T-helper 9 cell (primary cell): ENCODE measurements around the gene CYTH3.
A peak's percentile ranks its signal among the peaks of the same experiment; 100 is the strongest.
"Not testable (repeated sequence)": the region's sequence is repeated elsewhere in the genome, so short reads cannot be mapped to it uniquely, and the experiment has no call there.

ENCODE experiments used
- DNase-seq: peaks from one replicate; pipeline ENCODE4 v3.0.0-alpha.2; 2020
- total RNA-seq, 2 donors: gene quantifications; one replicate each; lab custom pipeline; 2026; lab: John Stamatoyannopoulos, UW

The CYTH3 gene, protein sequence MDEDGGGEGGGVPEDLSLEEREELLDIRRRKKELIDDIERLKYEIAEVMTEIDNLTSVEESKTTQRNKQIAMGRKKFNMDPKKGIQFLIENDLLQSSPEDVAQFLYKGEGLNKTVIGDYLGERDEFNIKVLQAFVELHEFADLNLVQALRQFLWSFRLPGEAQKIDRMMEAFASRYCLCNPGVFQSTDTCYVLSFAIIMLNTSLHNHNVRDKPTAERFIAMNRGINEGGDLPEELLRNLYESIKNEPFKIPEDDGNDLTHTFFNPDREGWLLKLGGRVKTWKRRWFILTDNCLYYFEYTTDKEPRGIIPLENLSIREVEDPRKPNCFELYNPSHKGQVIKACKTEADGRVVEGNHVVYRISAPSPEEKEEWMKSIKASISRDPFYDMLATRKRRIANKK
- 32.1 to 70.5 reads per million in 2 donors for total RNA-seq

DNA sequence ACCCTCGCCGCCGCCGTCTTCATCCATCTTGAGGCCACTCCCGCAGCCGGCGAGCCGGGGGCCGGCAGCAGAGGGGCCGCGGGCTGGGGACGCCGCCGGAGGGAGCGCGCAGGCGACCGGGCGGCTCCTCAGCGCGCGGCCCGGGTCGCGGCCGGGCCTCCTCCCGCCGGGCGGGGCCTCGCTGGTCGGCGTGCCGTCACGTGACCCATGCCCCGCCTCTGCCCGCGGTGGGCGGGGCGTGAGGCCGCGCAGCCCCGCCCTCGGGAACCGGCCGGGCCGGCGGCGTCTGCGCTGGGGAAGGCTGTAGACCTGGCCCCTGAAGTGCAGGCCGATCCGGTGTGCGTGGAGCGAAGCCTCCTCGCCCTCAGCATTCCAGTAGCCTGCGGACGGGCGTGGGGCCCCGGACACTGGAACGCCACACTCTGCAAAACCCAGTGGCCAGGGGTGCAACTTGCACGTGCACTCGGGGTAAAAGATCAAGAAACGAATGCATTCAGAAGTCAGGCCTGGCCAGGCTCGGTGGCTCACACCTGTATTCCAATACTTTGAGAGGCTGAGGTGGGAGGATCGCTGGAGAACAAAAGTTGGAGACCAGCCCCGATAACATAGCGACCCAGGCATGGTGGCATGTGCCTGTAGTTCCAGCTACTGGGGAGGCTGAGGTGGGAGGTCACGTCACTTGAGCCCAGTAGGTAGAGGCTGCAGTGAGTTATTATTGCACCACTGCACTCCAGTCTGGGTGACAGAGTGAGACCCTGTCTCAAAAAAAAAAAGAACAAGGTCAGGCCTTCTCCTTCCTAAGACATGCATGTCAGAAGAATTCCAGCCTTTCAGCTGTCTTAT, at the start of gene CYTH3:
TSS of gene CYTH3 (minus strand) at position 144 of the 843 bp plus-strand sequence. CDS start at position 27, 117 bp downstream.
- DNase-seq: peak; percentile 70

GRCh38 chr7:6320791-6321190, 48.4 kb upstream of the CYTH3 start:
- no peak for DNase-seq

DNA sequence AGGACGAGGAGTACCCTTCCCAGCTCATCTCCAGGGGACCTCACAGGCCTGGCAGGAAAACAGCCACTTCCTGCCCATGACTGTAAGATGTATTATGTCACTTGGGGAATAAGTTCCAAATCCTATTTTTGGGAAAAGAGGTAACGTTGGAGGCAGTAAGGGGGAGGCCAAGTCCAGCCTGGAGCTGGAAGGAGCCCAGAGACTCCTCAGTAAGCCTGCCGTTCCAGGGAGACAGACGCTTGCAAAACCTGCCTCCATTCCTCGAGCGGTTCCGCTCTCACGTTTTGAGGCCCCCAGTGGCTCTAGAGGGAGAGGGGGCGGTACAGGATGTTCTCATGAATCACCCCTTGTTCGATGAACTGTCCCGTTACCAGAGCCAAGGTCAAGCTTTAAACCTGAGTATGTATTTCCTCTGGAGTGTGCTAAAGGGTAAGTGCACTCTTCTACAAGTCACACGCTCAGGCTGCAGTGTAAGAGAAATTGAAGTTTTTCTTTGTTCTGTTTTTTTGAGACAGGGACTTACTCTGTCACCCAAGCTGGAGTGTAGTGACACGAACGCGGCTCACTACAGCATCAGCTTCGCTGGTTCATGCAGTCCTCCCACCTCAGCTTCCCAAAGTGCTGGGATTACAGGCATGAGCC, 45.5 kb upstream of the CYTH3 start:
- DNase-seq: no peak

DNA sequence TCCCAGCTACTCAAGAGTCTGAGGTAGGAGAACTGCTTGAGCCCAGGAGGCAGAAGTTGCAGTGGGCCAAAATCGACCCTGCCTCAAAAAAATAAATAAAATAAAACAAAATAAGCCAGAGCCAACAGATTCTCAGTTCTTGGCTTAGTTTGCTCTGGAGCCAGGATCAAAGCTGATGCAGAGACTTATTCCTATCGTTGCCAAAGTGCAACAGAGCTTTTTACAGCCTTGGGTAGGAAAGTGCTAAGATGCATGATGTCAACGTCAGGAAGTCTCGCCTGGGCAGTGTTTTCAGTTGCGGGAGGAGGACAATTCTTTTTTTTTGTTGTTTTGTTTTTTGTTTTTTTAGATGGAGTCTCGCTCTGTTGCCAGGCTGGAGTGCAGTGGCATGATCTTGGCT, 43.8 kb upstream of the CYTH3 start:
- DNase-seq: no peak

- no peak for DNase-seq
Measured at GRCh38 chr7:6315746-6316145, 43.3 kb upstream of the CYTH3 start.

- DNase-seq: no peak
Measured at GRCh38 chr7:6310271-6310993, 38.0 kb upstream of the CYTH3 start.

DNA sequence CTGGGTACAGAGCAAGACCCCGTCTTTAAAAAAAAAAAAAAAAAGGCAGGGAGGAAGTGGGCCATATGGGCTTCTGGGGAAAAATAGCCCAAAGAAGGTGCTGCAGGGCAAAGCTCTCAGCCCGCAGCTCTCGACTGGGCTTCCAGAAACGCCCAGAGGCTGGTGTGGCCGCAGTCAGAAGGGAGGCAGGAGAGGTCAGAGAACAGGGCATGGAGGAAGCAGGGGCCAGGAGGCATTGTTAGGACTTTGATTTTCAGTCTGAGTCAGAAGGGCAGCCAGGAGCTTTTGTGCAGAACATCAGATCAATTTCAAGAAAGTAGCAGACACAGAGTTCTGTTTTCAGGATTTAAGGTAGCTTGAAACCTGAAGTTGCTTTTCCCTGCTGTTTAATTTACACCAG, 35.3 kb upstream of the CYTH3 start:
- DNase-seq: no peak

GRCh38 chr7:6306471-6306870, 34.0 kb upstream of the CYTH3 start:
- no peak for DNase-seq

DNA sequence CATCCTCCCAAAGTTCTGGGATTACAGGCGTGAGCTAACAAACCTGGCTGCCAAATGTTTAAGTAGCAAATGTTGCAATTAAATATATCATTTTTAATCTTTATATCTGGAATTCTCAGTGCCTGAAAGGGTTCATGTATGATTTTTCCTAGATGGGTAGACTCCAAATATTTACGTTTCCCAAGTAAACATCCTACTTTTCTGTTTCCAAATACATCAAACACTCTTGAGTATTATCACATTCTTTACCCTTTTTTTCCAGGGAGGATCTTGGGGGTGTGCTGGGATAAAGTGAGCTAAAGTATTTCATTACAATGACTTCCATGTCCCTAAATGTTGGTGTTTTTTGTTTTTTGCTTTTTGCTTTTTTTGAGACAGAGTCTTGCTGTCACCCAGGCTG, 32.9 kb upstream of the CYTH3 start:
- DNase-seq: no peak

DNA sequence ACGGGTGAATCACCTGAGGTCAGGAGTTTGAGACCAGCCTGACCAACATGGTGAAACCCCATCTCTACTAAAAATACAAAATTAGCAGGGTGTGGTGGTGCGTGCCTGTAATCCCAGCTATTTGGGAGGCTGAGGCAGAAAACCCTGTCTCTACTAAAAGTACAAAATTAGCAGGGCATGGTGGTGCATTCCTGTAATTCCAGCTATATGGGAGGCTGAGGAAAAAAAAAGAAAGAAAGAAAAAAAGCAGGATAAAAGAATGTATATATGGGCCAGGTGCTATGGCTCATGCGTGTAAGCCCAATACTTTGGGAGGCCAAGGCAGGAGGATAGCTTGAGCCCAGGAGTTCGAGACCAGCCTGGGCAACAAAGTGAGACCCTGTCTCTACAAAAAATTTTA, 29.0 kb upstream of the CYTH3 start:
- not testable (repeated sequence) for DNase-seq

DNA sequence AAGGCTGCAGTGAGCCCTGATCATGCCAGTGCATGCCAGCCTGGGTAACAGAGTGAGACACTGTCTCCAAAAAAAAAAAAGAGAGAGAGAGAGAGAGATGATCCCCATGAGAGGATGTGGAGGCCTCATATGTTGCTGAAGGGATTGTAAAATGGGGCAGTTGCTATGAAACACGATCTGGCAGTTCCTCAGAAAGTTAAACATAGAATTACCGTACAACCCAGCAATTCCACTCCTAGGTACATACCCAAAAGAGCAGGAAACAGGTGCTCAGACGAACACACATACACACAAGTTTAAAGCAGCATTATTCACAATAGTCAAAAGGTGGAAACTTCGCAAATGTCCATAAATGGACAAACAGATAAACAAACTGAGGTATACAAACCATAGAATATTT, 27.4 kb upstream of the CYTH3 start:
- DNase-seq: no peak

- DNase-seq: no peak
Measured at GRCh38 chr7:6294839-6295238, 22.4 kb upstream of the CYTH3 start.

DNA sequence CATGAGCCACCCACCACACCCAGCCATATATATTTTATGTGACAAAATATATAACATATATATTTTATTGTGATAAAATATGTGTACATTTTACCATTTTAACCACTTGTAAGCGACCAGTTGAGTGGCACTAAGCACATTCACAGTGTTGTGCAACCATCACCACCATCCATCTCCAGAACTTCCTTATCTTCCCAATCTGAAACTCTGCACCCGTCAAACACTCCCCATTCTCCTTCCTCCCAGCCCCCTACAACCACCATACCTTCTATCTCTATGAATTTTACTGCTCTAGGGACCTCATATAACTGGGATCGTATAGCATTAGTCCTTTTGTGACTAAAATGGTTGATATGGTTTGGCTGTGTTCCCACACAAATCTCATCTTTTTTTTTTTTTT, 20.8 kb upstream of the CYTH3 start:
- DNase-seq: no peak

DNA sequence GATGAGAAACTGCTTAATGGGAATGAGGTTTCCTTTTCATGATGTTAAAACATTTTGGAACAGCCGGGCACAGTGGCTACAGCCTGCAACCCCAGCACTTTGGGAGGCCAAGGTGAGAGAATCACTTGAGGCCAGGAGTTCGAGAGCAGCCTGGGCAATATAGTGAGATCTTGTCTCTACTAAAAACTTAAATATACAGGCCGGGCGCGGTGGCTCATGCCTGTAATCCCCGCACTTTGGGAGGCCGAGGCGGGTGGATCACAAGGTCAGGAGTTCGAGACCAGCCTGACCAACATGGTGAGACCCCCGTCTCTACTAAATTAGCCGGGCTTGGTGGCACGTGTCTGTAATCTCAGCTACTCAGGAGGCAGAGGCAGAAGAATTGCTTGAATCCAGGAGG, 19.5 kb upstream of the CYTH3 start:
- not testable (repeated sequence) for DNase-seq

DNA sequence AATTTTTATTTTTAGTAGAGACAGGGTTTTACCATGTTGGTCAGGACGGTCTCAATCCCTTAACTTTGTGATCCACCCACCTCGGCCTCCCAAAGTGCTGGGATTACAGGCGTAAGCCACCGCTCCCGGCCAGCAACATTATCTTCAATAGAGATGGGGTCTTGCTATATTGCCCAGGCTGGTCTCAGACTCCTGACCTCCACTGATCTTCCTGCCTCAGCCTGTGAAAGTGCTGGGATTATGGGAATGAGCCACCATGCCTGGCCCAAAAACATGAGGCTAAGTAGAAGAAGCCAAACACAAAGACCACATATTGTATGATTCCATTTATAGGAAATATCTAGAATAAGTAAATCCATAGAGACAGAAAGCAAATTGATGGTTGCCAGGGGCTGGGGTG, 19.1 kb upstream of the CYTH3 start:
- DNase-seq: no peak

- no peak for DNase-seq
Measured at GRCh38 chr7:6290319-6290741, 17.9 kb upstream of the CYTH3 start.

DNA sequence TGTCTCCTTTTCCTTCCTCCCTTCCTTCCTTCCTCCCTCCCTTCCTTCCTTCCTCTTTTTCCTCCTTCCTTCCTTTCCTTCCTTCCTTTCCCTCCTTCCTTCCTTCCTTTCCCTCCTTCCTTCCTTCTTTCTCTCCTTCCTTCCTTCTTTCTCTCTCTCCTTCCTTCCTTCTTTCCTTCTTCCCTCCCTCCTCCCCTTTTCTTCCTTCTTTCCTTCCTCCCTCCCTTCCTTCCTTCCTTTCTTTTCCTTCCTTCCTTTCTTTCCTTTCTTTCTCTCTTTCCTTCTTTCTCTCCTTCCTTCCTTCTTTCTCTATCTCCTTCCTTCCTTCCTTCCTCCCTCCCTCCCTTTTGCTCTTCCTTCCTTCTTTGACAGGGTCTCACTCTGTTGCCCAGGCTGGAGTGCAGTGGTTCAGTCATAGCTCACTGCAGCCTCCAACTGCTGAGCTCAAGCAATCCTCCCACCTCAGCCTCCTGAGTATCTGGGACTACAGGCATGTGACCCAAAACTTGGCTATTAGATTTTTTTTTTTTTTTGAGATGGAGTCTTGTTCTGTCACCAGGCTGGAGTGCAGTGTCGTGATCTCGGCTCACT, 15.9 kb upstream of the CYTH3 start:
- no peak for DNase-seq

DNA sequence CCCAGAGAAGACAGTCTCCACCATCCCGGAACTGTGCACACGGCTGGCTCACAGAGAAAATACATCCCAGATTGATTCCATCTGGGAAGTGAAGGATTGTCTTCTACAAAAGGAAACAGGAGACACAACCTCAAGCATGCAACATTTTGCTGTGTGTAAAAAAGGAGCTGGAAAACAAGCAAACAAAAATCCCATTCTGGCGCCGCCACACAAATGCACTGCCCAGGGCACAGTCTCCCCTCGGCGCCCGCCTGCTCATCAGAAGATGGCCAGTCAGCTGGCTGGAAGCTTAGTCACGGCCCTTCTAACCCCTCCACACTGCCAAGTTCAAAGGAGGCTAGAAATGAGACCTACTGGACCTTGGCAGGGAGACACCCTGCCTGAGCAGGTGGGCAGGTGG, 14.1 kb upstream of the CYTH3 start:
- DNase-seq: no peak

DNA sequence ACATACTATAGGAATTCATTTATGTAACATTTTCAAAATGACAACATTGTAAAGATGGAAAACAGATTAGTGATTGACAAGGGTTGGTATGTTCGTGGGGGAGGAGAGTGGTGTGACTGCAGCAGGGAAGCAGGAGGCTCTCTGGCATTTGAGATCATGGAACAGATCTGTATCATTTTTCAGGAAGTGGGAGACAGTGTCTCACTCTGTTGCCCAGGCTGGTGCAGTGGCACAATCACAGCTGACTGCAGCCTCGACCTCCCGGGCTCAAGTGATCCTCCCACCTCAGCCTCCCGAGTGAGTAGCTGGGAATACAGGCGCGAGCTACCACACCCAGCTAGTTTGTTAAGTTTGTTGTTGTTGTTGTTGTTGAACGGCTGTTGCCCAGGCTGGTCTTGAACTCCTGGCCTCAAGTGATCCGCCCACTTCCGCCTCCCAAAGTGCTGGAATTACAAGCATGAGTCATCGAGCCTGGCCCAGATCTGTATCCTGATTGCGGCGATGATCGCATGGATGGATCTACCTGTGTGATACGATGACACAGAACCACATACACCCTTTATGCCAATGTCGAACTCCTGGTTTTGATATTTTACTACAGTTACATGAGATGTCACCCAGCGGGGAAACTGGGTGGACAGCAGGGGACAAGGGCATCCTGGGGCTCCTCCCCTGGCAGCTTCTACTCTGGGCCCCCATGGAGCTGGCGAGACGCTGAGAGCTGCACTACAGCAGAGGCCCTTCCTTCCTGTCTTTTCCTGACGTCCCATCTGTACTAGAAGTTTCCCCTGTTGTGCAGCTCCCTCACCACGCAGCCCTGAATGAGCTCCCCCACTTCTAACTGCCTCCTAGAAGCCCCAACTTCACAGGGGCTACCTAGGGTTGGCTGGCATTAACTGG, 12.3 kb upstream of the CYTH3 start:
- DNase-seq: no peak

DNA sequence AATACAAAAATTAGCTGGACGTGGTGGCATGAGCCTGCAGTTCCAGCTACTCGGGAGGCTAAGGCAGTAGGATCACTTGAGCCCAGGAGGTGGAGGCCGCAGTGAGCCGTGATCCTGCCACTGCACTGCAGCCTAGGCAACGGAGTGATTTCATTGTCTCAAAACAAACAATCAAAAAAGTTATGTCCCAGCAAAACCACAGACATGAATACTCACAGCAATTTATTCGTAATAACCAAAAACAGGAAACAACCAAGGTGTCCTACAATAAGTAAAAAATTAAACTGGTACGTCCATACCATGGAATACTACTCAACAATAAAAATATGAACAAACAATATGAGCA, 11.6 kb upstream of the CYTH3 start:
- DNase-seq: no peak

DNA sequence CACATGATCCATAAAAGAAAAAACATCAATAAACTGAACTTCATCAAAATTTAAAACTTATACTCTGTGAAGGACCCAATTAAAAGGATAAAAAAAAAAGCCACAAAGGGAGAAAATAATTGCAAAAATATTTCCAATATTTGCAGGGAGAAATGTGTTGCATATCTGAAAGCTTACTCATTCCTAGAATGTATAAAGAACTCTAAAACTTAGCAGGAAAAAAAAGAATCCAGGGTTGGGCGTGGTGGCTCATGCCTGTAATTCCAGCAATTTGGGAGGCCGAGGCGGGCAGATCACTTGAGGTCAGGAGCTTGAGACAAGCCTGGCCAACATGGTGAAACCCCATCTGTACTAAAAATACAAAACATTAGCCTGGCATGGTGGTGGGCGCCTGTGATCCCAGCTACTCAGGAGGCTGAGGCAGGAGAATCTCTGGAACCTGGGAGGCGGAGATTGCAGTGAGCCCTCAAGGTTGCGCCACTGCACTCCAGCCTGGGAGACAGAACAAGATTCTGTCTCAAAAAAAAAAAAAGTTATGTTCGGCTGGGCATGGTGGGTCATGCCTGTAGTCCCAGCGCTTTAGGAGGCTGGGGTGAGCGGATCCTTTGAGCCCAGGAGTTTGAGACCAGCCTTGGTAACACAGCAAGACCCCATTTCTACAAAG, 11.1 kb upstream of the CYTH3 start:
- not testable (repeated sequence) for DNase-seq
